Heart left ventricle (tissue), 13 donors: ENCODE data around the gene DHRS12.

Source experiments
- CTCF ChIP-seq, 12 donors: fragments of 200-600 bp; sonication (generic) in 4 of 12; IDR thresholded peaks; one replicate each; pipeline versions ENCODE4 v1.5.0 to v1.8.0; 2018 to 2022; ENCODE audit warnings: antibody characterized with exemption in 12 of 12, mild to moderate bottlenecking in 5 of 12
- POLR2A ChIP-seq, 2 donors: fragments of 450-650 bp; IDR thresholded peaks; one replicate each; pipeline ENCODE4 v1.6.1; 2017; ENCODE audit warnings: antibody characterized with exemption in 2 of 2, mild to moderate bottlenecking in 2 of 2, moderate library complexity in 2 of 2
- donor health status: ischemic (EF 13 %, LVEDD 7.1; RV severe dilation, severe dysfunction).
- donor health status: DM: no; HTN: yes; CAD: no.
- donor health status: DM: no; HTN: no; CAD: no.
- donor health status: ischemic (EF 25% LVEDD 6.9; RV normal size, moderate dysfunction).
- donor health status: ischemic (EF 25% LVEDD 5.7; RV mildly dilated, moderate dysfunction).
- donor health status: ischemic (EF 35%, LVEDD 5.7; RV mildly dilated, moderate dysfunction).
- donor health status: nonischemic (EF 11% LVEDD 7.7; RV severe dilation, severe dysfunction).
- donor health status: DM: yes; HTN: yes; CAD: no.
- donor health status: PGD.
- donor health status: ischemic (EF 29% LVEDD 5.4; RV normal size, mild dysfunction).
- donor health status: nonischemic (EF 23%, LVEDD 6.1; RV moderate dilation, normal function).

GRCh38 chr13:51833980-51834379 lies 30.0 kb upstream of the DHRS12 start:
- no peak for TF ChIP-seq CTCF (IDR thresholded peaks at IDR 0.05)
- no peak for TF ChIP-seq POLR2A (IDR thresholded peaks at IDR 0.05)
